A673 (cell line): Measurements from ENCODE around the gene FMN2. TPM values are rescaled to one million over a fixed set of nuclear protein-coding genes. Genes with fewer than 3 reads are reported as not detected.
A peak's percentile ranks its signal among the peaks of the same experiment; 100 is the strongest.
"Not testable (repeated sequence)": the region's sequence is repeated elsewhere in the genome, so short reads cannot be mapped to it uniquely, and the experiment has no call there.

Experiments
- BruUV-seq: library from RNA; stranded (reverse); fragments of 400-500 nt; replicated peaks from 2 replicates; lab custom pipeline; 2021; lab: Mats Ljungman, UMichigan
- CTCF ChIA-PET: fragments of 300-600 bp; sonication (Branson Sonifier 250); formaldehyde crosslinking; loops from one replicate; lab custom pipeline; 2022; ENCODE audit warnings: antibody characterized with exemption; lab: Charles Lee
- POLR2A ChIA-PET: fragments of 300-600 bp; sonication (Branson Sonifier 250); formaldehyde crosslinking; loops from one replicate; lab custom pipeline; 2022; ENCODE audit warnings: antibody characterized with exemption; ENCODE audit not compliant: low non-redundant PET; lab: Charles Lee
- DNase-seq: peaks from one replicate; pipeline ENCODE4 v3.0.0-alpha.2; 2015; ENCODE audit warnings: low spot score
- H3K27ac ChIP-seq: fragments of 200-600 bp; sonication (generic); 2 replicates; pipeline ENCODE4 v1.5.1; 2016; ENCODE audit warnings: mixed run types, low read depth, mild to moderate bottlenecking, mixed read lengths, antibody characterized with exemption, low read length; ENCODE audit not compliant: poor library complexity, severe bottlenecking
- H3K27me3 ChIP-seq: fragments of 200-600 bp; sonication (generic); replicated peaks from 2 replicates; pipeline ENCODE4 v1.6.1; 2017; ENCODE audit warnings: mixed run types, low read depth, mild to moderate bottlenecking, mixed read lengths, antibody characterized with exemption, low read length; ENCODE audit not compliant: insufficient read depth, poor library complexity
- H3K36me3 ChIP-seq: fragments of 200-600 bp; sonication (generic); 2 replicates; pipeline ENCODE4 v1.6.1; 2016; ENCODE audit warnings: mixed run types, mild to moderate bottlenecking, mixed read lengths, antibody characterized with exemption, low read length; ENCODE audit not compliant: insufficient read depth, poor library complexity, severe bottlenecking
- H3K4me1 ChIP-seq: fragments of 200-600 bp; sonication (generic); 2 replicates; pipeline ENCODE4 v1.6.1; 2017; ENCODE audit warnings: mixed run types, mild to moderate bottlenecking, mixed read lengths, antibody characterized with exemption, low read length; ENCODE audit not compliant: insufficient read depth, poor library complexity, severe bottlenecking
- H3K4me3 ChIP-seq: fragments of 200-600 bp; sonication (generic); 2 replicates; pipeline ENCODE4 v1.5.1; 2016; ENCODE audit warnings: low read depth, mixed run types, mild to moderate bottlenecking, mixed read lengths, low read length; ENCODE audit not compliant: poor library complexity, severe bottlenecking
- H3K9me3 ChIP-seq: fragments of 200-600 bp; sonication (generic); 2 replicates; pipeline ENCODE4 v1.6.1; 2016; ENCODE audit warnings: mixed run types, low read depth, mild to moderate bottlenecking, mixed read lengths, antibody characterized with exemption, low read length; ENCODE audit not compliant: poor library complexity, severe bottlenecking
- EZH2 ChIP-seq: fragments of 200-600 bp; sonication (generic); IDR thresholded peaks from 2 replicates; pipeline ENCODE4 v1.6.1; 2017; ENCODE audit warnings: borderline replicate concordance, low read depth, mild to moderate bottlenecking, mixed read lengths, antibody characterized with exemption, low read length; ENCODE audit not compliant: poor library complexity, severe bottlenecking
- intact Hi-C: fragments of 100-400 bp; cut with micrococcal nuclease; formaldehyde crosslinking; loops from one replicate; pipeline ENCODE4 v1.10.0; 2022; ENCODE audit not compliant: unreplicated experiment
- total RNA-seq: library from RNA; stranded (reverse); gene quantifications from 2 replicates; pipeline ENCODE4 v1.2.3, GENCODE V29; 2021
- TF ChIP-seq, protein P1 (sequence below): fragments of 300-800, 200-600 bp; sonication (generic); conservative IDR thresholded peaks from 2 replicates; pipeline ENCODE4 v1.5.1; 2017; ENCODE audit warnings: low read depth, mild to moderate bottlenecking, antibody characterized with exemption, low read length, moderate library complexity, mixed read lengths

The FMN2 gene
- total RNA-seq, 1 experiment from 2014 or later, result not detected

GRCh38 chr1:240178366-240178765, 86.7 kb downstream of the FMN2 start:
- intact Hi-C loops, result no loop called here
- POLR2A ChIA-PET, result no interaction called here

DNA sequence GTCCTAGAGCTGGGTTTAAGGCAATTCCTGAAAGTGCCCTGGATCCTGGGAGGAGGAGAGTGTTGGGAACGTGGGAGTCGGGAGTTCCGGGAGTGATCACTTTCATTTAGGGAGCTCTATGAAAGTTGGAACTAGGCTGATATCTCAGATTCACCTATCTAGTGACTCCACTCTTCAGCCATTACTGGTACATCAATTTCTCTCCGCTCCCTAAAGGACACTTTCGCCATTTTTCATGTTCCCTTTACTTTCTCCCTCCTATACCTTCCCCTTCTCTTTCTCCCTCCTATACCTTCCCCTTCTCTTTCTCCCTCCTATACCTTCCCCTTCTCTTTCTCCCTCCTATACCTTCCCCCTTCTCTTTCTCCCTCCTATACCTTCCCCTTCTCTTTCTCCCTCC, 93.0 kb downstream of the FMN2 start:
- intact Hi-C loops, H3K4me1 ChIP-seq, H3K4me3 ChIP-seq, CTCF ChIA-PET, H3K27ac ChIP-seq, H3K27me3 ChIP-seq, DNase-seq, H3K36me3 ChIP-seq, H3K9me3 ChIP-seq, BruUV-seq, POLR2A ChIA-PET: not testable (repeated sequence)

More at GRCh38 chr1:240178366-240178765, 86.7 kb downstream of the FMN2 start:
- Histone ChIP-seq H3K9me3 (no peaks in the 10 kb centered on the region), H3K4me1 (no peaks in the 10 kb centered on the region), H3K27ac (no peak overlapping the region), H3K27me3 (no peaks in the 10 kb centered on the region), H3K36me3 (no peaks in the 10 kb centered on the region), H3K4me3 (no peak overlapping the region)
- DNase-seq, result no peak
- CTCF ChIA-PET, result no interaction called here
- no TSS peak for BruUV-seq
- TF ChIP-seq, protein P1, sequence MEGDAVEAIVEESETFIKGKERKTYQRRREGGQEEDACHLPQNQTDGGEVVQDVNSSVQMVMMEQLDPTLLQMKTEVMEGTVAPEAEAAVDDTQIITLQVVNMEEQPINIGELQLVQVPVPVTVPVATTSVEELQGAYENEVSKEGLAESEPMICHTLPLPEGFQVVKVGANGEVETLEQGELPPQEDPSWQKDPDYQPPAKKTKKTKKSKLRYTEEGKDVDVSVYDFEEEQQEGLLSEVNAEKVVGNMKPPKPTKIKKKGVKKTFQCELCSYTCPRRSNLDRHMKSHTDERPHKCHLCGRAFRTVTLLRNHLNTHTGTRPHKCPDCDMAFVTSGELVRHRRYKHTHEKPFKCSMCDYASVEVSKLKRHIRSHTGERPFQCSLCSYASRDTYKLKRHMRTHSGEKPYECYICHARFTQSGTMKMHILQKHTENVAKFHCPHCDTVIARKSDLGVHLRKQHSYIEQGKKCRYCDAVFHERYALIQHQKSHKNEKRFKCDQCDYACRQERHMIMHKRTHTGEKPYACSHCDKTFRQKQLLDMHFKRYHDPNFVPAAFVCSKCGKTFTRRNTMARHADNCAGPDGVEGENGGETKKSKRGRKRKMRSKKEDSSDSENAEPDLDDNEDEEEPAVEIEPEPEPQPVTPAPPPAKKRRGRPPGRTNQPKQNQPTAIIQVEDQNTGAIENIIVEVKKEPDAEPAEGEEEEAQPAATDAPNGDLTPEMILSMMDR, result no peak
- no peak for TF ChIP-seq EZH2

DNA sequence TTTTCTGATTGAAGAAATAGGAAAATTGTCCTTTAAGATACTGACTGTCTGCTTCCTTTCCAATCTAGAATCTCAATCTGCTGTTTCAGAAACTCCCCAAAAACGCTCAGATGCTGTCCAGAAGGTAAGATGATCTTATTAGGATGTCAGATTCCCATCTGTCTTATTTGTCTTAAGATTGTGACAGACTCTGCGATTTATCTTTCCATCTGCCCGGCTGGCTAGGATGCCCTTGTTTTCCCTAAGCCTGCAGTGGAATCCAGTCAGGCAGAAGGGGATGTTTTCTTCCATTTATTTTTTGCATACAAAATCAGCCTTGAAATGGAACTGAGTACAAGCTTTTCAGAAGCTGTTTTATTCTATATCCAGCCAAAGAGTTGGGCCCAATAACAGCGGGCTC, 96.5 kb downstream of the FMN2 start:
- Histone ChIP-seq H3K27ac (no peak overlapping the region), H3K9me3 (no peaks in the 10 kb centered on the region), H3K27me3 (peaks cover 7% of the 10 kb centered on the region), H3K4me3 (no peak overlapping the region), H3K36me3 (no peaks in the 10 kb centered on the region), H3K4me1 (no peaks in the 10 kb centered on the region)
- TF ChIP-seq, protein P1, result no peak
- no peak for TF ChIP-seq EZH2
- intact Hi-C loops, result loop anchor here (2.0 kb wide), 1 partner anchor 161 kb away; no protein-coding TSS in a partner anchor
- CTCF ChIA-PET, result no interaction called here
- no TSS peak for BruUV-seq
- POLR2A ChIA-PET, result no interaction called here
- DNase-seq, result no peak

DNA sequence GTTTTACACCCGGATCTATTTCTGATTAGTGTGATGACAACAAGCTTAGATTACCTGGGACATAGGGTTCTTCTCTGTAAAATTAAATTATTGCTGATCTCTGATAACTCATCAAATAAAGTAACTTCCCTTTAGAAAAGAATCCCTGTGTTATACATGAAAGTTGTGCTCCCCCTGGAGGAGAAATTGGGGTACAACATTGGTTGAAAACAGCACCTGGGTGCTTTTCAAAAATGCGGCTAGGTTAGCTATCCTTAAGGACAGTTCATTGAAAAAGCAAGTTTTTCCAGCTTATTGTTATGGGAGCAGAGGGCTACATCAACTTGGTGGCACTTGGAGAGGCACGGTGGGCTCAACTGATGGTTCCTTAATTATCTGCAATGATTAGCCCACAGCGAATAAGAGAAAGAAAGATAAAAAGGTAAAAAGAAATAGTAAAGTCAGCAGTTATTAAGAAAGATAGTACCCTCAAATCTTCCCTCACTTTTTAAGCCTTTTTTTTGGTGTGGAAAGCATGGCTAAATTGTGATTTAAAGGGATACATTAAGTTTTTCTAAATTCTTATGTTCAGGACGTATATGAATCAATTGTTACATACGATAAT, 97.8 kb downstream of the FMN2 start:
- no peak overlapping the region for H3K4me3 ChIP-seq
- H3K4me1 ChIP-seq, result no peaks in the 10 kb centered on the region
- H3K27me3 ChIP-seq, result peaks cover 7% of the 10 kb centered on the region
- TF ChIP-seq, protein P1, result peak; percentile 58
- no peak for TF ChIP-seq EZH2
- BruUV-seq, result no TSS peak
- no peaks in the 10 kb centered on the region for H3K9me3 ChIP-seq
- no peaks in the 10 kb centered on the region for H3K36me3 ChIP-seq
- CTCF ChIA-PET, result interaction anchor here (0.6 kb wide), 1 partner anchor 976 kb away, joined by 3 read pairs; no protein-coding TSS in a partner anchor
- intact Hi-C loops, result loop anchor here (2.0 kb wide), 1 partner anchor 163 kb away; no protein-coding TSS in a partner anchor
- POLR2A ChIA-PET, result no interaction called here
- H3K27ac ChIP-seq, result no peak overlapping the region
- DNase-seq, result peak; percentile 30
